A673 (cell line): ENCODE measurements around the gene ZFPM1. TPM values are rescaled to one million over a fixed set of nuclear protein-coding genes. Genes with fewer than 3 reads are reported as not detected.

Source experiments
- BruUV-seq: library from RNA; stranded (reverse); fragments of 400-500 nt; replicated peaks from 2 replicates; lab custom pipeline; 2021; lab: Mats Ljungman, UMichigan
- CTCF ChIA-PET: fragments of 300-600 bp; sonication (Branson Sonifier 250); formaldehyde crosslinking; loops from one replicate; lab custom pipeline; 2022; ENCODE audit warnings: antibody characterized with exemption; lab: Charles Lee
- POLR2A ChIA-PET: fragments of 300-600 bp; sonication (Branson Sonifier 250); formaldehyde crosslinking; loops from one replicate; lab custom pipeline; 2022; ENCODE audit warnings: antibody characterized with exemption; ENCODE audit not compliant: low non-redundant PET; lab: Charles Lee
- DNase-seq: peaks from one replicate; pipeline ENCODE4 v3.0.0-alpha.2; 2015; ENCODE audit warnings: low spot score
- H3K27ac ChIP-seq: fragments of 200-600 bp; sonication (generic); 2 replicates; pipeline ENCODE4 v1.5.1; 2016; ENCODE audit warnings: mixed run types, low read depth, mild to moderate bottlenecking, mixed read lengths, antibody characterized with exemption, low read length; ENCODE audit not compliant: poor library complexity, severe bottlenecking
- H3K27me3 ChIP-seq: fragments of 200-600 bp; sonication (generic); replicated peaks from 2 replicates; pipeline ENCODE4 v1.6.1; 2017; ENCODE audit warnings: mixed run types, low read depth, mild to moderate bottlenecking, mixed read lengths, antibody characterized with exemption, low read length; ENCODE audit not compliant: insufficient read depth, poor library complexity
- H3K36me3 ChIP-seq: fragments of 200-600 bp; sonication (generic); 2 replicates; pipeline ENCODE4 v1.6.1; 2016; ENCODE audit warnings: mixed run types, mild to moderate bottlenecking, mixed read lengths, antibody characterized with exemption, low read length; ENCODE audit not compliant: insufficient read depth, poor library complexity, severe bottlenecking
- H3K4me1 ChIP-seq: fragments of 200-600 bp; sonication (generic); 2 replicates; pipeline ENCODE4 v1.6.1; 2017; ENCODE audit warnings: mixed run types, mild to moderate bottlenecking, mixed read lengths, antibody characterized with exemption, low read length; ENCODE audit not compliant: insufficient read depth, poor library complexity, severe bottlenecking
- H3K4me3 ChIP-seq: fragments of 200-600 bp; sonication (generic); 2 replicates; pipeline ENCODE4 v1.5.1; 2016; ENCODE audit warnings: low read depth, mixed run types, mild to moderate bottlenecking, mixed read lengths, low read length; ENCODE audit not compliant: poor library complexity, severe bottlenecking
- H3K9me3 ChIP-seq: fragments of 200-600 bp; sonication (generic); 2 replicates; pipeline ENCODE4 v1.6.1; 2016; ENCODE audit warnings: mixed run types, low read depth, mild to moderate bottlenecking, mixed read lengths, antibody characterized with exemption, low read length; ENCODE audit not compliant: poor library complexity, severe bottlenecking
- EZH2 ChIP-seq: fragments of 200-600 bp; sonication (generic); IDR thresholded peaks from 2 replicates; pipeline ENCODE4 v1.6.1; 2017; ENCODE audit warnings: borderline replicate concordance, low read depth, mild to moderate bottlenecking, mixed read lengths, antibody characterized with exemption, low read length; ENCODE audit not compliant: poor library complexity, severe bottlenecking
- intact Hi-C: fragments of 100-400 bp; cut with micrococcal nuclease; formaldehyde crosslinking; loops from one replicate; pipeline ENCODE4 v1.10.0; 2022; ENCODE audit not compliant: unreplicated experiment
- total RNA-seq: library from RNA; stranded (reverse); gene quantifications from 2 replicates; pipeline ENCODE4 v1.2.3, GENCODE V29; 2021
- TF ChIP-seq, protein P1 (sequence below): fragments of 300-800, 200-600 bp; sonication (generic); conservative IDR thresholded peaks from 2 replicates; pipeline ENCODE4 v1.5.1; 2017; ENCODE audit warnings: low read depth, mild to moderate bottlenecking, antibody characterized with exemption, low read length, moderate library complexity, mixed read lengths

Gene ZFPM1
- total RNA-seq, 1 experiment from 2014 or later = 5.6 TPM

DNA sequence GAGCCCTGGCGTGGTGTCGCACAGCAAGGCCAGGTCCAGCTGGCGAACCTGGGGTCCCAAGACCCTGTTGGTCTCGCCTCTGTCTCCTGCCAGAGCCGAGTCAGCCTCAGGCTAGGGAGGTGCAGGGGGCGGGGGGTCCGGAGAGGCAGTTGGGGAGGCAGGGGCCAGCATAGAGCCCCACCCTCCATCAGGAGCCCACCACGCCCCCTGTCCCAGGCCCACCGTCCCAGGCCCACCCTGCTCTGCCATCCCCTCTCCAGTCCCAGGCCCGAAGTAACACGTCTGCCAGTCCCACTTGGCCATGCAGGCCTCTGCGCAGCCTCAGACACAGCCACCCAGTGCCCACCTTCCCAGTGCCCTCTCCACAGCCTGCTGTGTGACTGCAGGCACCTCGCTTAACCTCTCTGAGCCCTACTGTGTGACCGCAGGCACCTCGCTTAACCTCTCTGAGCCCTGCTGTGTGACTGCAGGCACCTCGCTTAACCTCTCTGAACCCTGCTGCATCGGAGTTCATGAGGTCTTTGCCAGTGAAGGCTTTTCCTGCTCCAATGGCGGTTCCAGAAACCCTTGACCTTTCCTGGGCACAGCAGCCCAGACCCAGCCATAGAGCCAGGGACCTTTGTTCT is 41.0 kb upstream of the ZFPM1 start:
- intact Hi-C loops = no loop called here
- TF ChIP-seq EZH2 = no peak
- ChIA-PET POLR2A (no interaction called here), CTCF (no interaction called here)
- H3K27ac ChIP-seq = no peak overlapping the region
- no peaks in the 10 kb centered on the region for H3K27me3 ChIP-seq
- H3K36me3 ChIP-seq = no peaks in the 10 kb centered on the region
- no peak overlapping the region for H3K4me3 ChIP-seq
- peaks cover 8% of the 10 kb centered on the region for H3K4me1 ChIP-seq
- DNase-seq = no peak
- no TSS peak for BruUV-seq
- H3K9me3 ChIP-seq = no peaks in the 10 kb centered on the region

DNA sequence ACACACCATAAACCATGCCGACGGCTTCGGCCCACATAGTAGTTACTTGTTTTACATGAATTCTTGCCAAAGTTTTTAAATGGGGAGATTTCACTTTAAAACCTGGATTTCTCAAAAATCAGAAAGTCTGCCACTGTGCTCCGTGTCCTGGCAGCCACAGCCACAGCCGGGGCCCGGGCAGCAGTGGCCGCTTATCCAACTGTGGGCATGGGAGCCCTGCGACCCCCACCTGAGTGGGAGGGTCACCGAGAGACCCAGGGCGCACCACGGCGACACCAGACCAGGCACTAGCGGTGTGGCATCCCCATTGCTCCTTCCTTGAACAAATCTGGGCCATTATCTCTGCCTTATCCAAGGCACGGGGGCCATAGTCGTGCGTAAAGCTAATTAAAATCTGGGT is 40.3 kb upstream of the ZFPM1 start:
- peaks cover 8% of the 10 kb centered on the region for H3K4me1 ChIP-seq
- POLR2A ChIA-PET = no interaction called here
- H3K27ac ChIP-seq = no peak overlapping the region
- no peak for TF ChIP-seq EZH2
- TF ChIP-seq, protein P1, sequence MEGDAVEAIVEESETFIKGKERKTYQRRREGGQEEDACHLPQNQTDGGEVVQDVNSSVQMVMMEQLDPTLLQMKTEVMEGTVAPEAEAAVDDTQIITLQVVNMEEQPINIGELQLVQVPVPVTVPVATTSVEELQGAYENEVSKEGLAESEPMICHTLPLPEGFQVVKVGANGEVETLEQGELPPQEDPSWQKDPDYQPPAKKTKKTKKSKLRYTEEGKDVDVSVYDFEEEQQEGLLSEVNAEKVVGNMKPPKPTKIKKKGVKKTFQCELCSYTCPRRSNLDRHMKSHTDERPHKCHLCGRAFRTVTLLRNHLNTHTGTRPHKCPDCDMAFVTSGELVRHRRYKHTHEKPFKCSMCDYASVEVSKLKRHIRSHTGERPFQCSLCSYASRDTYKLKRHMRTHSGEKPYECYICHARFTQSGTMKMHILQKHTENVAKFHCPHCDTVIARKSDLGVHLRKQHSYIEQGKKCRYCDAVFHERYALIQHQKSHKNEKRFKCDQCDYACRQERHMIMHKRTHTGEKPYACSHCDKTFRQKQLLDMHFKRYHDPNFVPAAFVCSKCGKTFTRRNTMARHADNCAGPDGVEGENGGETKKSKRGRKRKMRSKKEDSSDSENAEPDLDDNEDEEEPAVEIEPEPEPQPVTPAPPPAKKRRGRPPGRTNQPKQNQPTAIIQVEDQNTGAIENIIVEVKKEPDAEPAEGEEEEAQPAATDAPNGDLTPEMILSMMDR = no peak
- intact Hi-C loops = no loop called here
- no peaks in the 10 kb centered on the region for H3K9me3 ChIP-seq
- no TSS peak for BruUV-seq
- H3K36me3 ChIP-seq = no peaks in the 10 kb centered on the region
- CTCF ChIA-PET = no interaction called here
- H3K4me3 ChIP-seq = no peak overlapping the region
- H3K27me3 ChIP-seq = no peaks in the 10 kb centered on the region
- no peak for DNase-seq

DNA sequence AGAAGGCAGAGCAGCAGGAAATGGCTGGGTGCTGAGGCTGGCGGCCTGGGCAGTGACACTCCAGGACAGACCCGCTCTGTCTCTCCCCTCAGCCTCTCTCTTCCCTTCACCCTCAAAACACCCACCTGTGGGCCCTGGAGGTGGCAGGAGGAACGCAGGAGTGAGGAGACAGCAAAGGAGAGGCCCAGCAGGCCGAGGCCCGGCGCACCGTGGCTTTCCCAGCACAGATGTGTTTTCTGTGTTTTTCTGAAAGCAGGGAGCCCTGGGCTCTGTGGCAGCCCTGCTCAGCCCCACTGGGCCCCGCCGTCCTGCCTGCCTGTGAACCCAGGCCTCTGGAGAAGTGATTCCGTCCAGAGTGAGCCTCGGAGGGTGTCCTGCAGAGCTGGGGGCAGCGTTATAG is 39.8 kb upstream of the ZFPM1 start:
- Histone ChIP-seq H3K36me3 (no peaks in the 10 kb centered on the region), H3K4me3 (no peak overlapping the region), H3K4me1 (peaks cover 8% of the 10 kb centered on the region), H3K9me3 (no peaks in the 10 kb centered on the region), H3K27ac (no peak overlapping the region), H3K27me3 (no peaks in the 10 kb centered on the region)
- DNase-seq = no peak
- POLR2A ChIA-PET = interaction anchor here (0.6 kb wide), 1 partner anchor 395 kb away, joined by 3 read pairs; no protein-coding TSS in a partner anchor
- TF ChIP-seq EZH2 = no peak
- TF ChIP-seq, protein P1 = no peak
- no TSS peak for BruUV-seq
- CTCF ChIA-PET = no interaction called here
- intact Hi-C loops = no loop called here

DNA sequence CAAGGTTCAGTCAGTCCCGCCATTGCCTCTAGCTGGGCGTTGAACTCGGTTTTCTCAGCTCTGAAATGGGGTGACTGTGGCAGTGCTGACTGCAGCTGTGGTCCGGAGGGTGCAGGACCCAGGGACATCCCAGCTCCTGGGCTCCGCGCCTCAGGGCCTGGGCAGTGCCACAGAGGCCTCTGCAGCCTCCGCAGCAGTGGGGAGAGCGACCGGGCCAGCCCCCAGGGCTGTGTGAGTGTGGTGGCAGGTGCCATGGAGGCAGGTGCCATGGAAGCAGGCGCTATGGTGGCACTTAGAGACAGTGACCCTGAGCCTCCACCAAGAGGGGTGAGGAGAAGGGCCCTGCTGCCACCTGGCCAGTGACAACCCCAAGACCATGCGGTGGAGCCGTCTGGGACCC is 39.4 kb upstream of the ZFPM1 start:
- Histone ChIP-seq H3K4me3 (no peak overlapping the region), H3K27me3 (no peaks in the 10 kb centered on the region), H3K36me3 (no peaks in the 10 kb centered on the region), H3K4me1 (peaks cover 8% of the 10 kb centered on the region), H3K27ac (no peak overlapping the region), H3K9me3 (no peaks in the 10 kb centered on the region)
- POLR2A ChIA-PET = interaction anchor here (0.6 kb wide), 1 partner anchor 396 kb away, joined by 3 read pairs; no protein-coding TSS in a partner anchor
- DNase-seq = no peak
- CTCF ChIA-PET = no interaction called here
- intact Hi-C loops = no loop called here
- no TSS peak for BruUV-seq
- TF ChIP-seq, protein P1 = no peak
- TF ChIP-seq EZH2 = no peak
